ENCODE results near the gene AMOTL1.

The AMOTL1 gene

GRCh38 chr11:94784884-94785283, 16.7 kb downstream of the AMOTL1 start:
- no peak overlapping the region for H3K4me3 ChIP-seq (replicated peaks; ENCODE audit: low read depth, low read length)
- DNase-seq (ENCODE audit: extremely low read depth, insufficient read length), result no peak
- H3K36me3 ChIP-seq (ENCODE audit: control insufficient read depth, insufficient read depth, low read length), result no peaks in the 10 kb centered on the region
- TF ChIP-seq CTCF (IDR thresholded peaks at IDR 0.05; ENCODE audit: insufficient read depth, low read length, poor library complexity, severe bottlenecking), result no peak
- no peaks in the 10 kb centered on the region; the same call in 1 of the 2 replicates for H3K27me3 ChIP-seq (replicated peaks; ENCODE audit: control insufficient read depth, insufficient read depth, low read length)

- no peak overlapping the region for H3K4me3 ChIP-seq (replicated peaks; ENCODE audit: low read depth, low read length)
- no peaks in the 10 kb centered on the region; the same call in 1 of the 2 replicates for H3K27me3 ChIP-seq (replicated peaks; ENCODE audit: control insufficient read depth, insufficient read depth, low read length)
- TF ChIP-seq CTCF (IDR thresholded peaks at IDR 0.05; ENCODE audit: insufficient read depth, low read length, poor library complexity, severe bottlenecking), result no peak
- no peaks in the 10 kb centered on the region for H3K36me3 ChIP-seq (ENCODE audit: control insufficient read depth, insufficient read depth, low read length)
- DNase-seq (ENCODE audit: extremely low read depth, insufficient read length), result no peak
These were observed 17.4 kb downstream of the AMOTL1 start for GRCh38 chr11:94785509-94785908.

GRCh38 chr11:94786264-94787126, 18.3 kb downstream of the AMOTL1 start:
- DNase-seq (ENCODE audit: extremely low read depth, insufficient read length), result no peak
- peak; percentile 67 for TF ChIP-seq CTCF (IDR thresholded peaks at IDR 0.05; ENCODE audit: insufficient read depth, low read length, poor library complexity, severe bottlenecking)
- Histone ChIP-seq H3K27me3 (replicated peaks; ENCODE audit: control insufficient read depth, insufficient read depth, low read length) (no peaks in the 10 kb centered on the region; the same call in 1 of the 2 replicates), H3K4me3 (replicated peaks; ENCODE audit: low read depth, low read length) (no peak overlapping the region), H3K36me3 (ENCODE audit: control insufficient read depth, insufficient read depth, low read length) (no peaks in the 10 kb centered on the region)

GRCh38 chr11:94787801-94788200, 19.6 kb downstream of the AMOTL1 start:
- no peak for TF ChIP-seq CTCF (IDR thresholded peaks at IDR 0.05; ENCODE audit: insufficient read depth, low read length, poor library complexity, severe bottlenecking)
- Histone ChIP-seq H3K4me3 (replicated peaks; ENCODE audit: low read depth, low read length) (no peak overlapping the region), H3K27me3 (replicated peaks; ENCODE audit: control insufficient read depth, insufficient read depth, low read length) (no peaks in the 10 kb centered on the region; the same call in 1 of the 2 replicates), H3K36me3 (ENCODE audit: control insufficient read depth, insufficient read depth, low read length) (no peaks in the 10 kb centered on the region)
- no peak for DNase-seq (ENCODE audit: extremely low read depth, insufficient read length)

- no peak for TF ChIP-seq CTCF (IDR thresholded peaks at IDR 0.05; ENCODE audit: insufficient read depth, low read length, poor library complexity, severe bottlenecking)
- no peak overlapping the region for H3K4me3 ChIP-seq (replicated peaks; ENCODE audit: low read depth, low read length)
- DNase-seq (ENCODE audit: extremely low read depth, insufficient read length), result no peak
These were observed 20.2 kb downstream of the AMOTL1 start for GRCh38 chr11:94788396-94788795.

More at GRCh38 chr11:94788396-94788795, 20.2 kb downstream of the AMOTL1 start:
- Histone ChIP-seq H3K36me3 (ENCODE audit: control insufficient read depth, insufficient read depth, low read length) (no peaks in the 10 kb centered on the region), H3K27me3 (replicated peaks; ENCODE audit: control insufficient read depth, insufficient read depth, low read length) (no peaks in the 10 kb centered on the region; the same call in 1 of the 2 replicates)

Measured in GM06990 (cell line).